ENCODE data around the gene SLC1A4.

DNA sequence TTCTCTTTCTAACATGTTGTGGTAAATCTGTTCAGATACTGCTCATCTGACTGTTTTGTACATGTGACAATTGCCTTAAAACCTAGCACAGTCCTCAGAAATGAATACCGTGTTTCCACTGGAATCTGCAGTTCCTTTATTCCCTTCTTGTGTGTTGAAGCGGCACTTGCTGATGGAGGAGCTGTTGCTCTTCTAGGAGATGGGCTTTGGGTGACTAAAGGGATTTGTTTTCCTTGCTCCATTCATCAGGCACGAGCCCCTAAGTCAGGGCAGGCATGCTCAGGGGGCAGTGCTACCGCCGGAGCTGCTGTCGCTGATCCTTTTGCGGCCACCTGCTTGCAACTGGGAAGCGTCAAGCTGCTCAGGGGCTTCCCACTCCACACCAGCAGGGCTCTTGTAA is 34.5 kb downstream of the SLC1A4 start:
- TF ChIP-seq, protein P1, sequence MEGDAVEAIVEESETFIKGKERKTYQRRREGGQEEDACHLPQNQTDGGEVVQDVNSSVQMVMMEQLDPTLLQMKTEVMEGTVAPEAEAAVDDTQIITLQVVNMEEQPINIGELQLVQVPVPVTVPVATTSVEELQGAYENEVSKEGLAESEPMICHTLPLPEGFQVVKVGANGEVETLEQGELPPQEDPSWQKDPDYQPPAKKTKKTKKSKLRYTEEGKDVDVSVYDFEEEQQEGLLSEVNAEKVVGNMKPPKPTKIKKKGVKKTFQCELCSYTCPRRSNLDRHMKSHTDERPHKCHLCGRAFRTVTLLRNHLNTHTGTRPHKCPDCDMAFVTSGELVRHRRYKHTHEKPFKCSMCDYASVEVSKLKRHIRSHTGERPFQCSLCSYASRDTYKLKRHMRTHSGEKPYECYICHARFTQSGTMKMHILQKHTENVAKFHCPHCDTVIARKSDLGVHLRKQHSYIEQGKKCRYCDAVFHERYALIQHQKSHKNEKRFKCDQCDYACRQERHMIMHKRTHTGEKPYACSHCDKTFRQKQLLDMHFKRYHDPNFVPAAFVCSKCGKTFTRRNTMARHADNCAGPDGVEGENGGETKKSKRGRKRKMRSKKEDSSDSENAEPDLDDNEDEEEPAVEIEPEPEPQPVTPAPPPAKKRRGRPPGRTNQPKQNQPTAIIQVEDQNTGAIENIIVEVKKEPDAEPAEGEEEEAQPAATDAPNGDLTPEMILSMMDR (IDR thresholded peaks at IDR 0.05), result no peak
- TF ChIP-seq POLR2AphosphoS5 (IDR thresholded peaks at IDR 0.05), result no peak

Data from breast epithelium (tissue), 3 donors.